Peyer's patch (tissue), 4 donors: ENCODE results near the gene YJU2. TPM values are rescaled to one million over a fixed set of nuclear protein-coding genes. Genes with fewer than 3 reads are reported as not detected.

Source experiments
- DNase-seq, 3 donors: peaks; one replicate each; pipeline ENCODE4 v3.0.0-alpha.2; 2017 to 2019
- H3K27ac ChIP-seq, 4 donors: fragments of 200-600 bp; sonication (generic); one replicate each; pipeline ENCODE4 v1.5.1; 2016 to 2019
- H3K27me3 ChIP-seq, 2 donors: fragments of 200-600 bp; sonication (generic); one replicate each; pipeline ENCODE4 v1.5.1; 2019
- H3K36me3 ChIP-seq, 3 donors: fragments of 200-600 bp; sonication (generic); one replicate each; pipeline ENCODE4 v1.5.1; 2016 to 2019
- H3K4me1 ChIP-seq, 4 donors: fragments of 200-600 bp; sonication (generic); one replicate each; pipeline ENCODE4 v1.5.1; 2016 to 2019
- H3K4me3 ChIP-seq, 4 donors: fragments of 200-600 bp; sonication (generic); 1 replicate in 3 of 4; 2 replicates in 1 of 4; pipeline ENCODE4 v1.5.1; 2016 to 2019; ENCODE audit warnings: mild to moderate bottlenecking in 1 of 4
- H3K9me3 ChIP-seq, 4 donors: fragments of 200-600 bp; sonication (generic); one replicate each; pipeline ENCODE4 v1.5.1; 2016 to 2019; ENCODE audit warnings: mild to moderate bottlenecking in 1 of 4
- POLR2A ChIP-seq, 2 donors: fragments of 450-650 bp; IDR thresholded peaks; one replicate each; pipeline ENCODE4 v1.5.1; 2017; ENCODE audit warnings: antibody characterized with exemption in 2 of 2, mild to moderate bottlenecking in 2 of 2, moderate library complexity in 2 of 2
- total RNA-seq, 4 donors: library from RNA; depleted of rRNA; stranded (reverse); fragments of >200 nt; gene quantifications; one replicate each; pipeline ENCODE4 v1.1.0, GENCODE V29; 2016
- TF ChIP-seq, protein P1 (sequence below), 6 experiments: fragments of 450-650 bp in 4 of 6; fragments of 200-600 bp in 2 of 6; sonication (generic) in 1 of 6; IDR thresholded peaks; one replicate each; pipeline ENCODE4 v1.5.1; 2017 to 2019; ENCODE audit warnings: antibody characterized with exemption in 6 of 6, mild to moderate bottlenecking in 3 of 6, moderate library complexity in 1 of 6

YJU2 gene
- total RNA-seq, 4 donors from 2014 or later, result 8.9 to 33.8 (median 24.1) TPM

DNA sequence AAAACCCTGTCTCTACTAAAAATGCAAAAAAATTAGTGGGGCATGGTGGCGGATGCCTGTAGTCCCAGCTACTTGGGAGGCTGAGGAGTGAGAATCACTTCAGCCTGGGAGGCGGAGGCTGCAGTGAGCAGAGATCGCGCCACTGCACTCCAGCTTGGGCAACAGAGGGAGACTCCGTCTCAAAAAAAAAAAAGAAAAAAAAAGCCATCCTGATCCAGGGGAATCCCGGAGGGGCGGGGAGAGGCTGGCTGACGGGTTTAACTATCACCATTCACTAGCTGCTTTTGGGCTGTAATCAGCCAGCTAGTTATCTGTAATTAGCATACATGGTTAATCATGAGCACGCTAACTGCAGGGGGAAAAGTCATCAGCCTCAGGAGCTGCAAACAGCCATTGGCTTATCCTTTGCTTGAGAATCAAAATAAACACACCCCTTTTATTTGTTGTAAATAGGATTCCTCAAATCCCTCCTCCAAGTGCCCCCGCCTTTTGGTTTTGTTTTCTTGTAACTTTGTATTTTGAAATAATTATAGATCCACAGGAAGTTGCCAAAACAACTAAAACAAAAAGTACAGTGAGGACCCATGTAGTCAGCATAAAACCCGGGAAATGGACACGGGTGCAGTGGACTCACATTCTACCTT, 67.1 kb downstream of the YJU2 start:
- H3K4me3 ChIP-seq, result no peak overlapping the region
- no peak for DNase-seq
- H3K27me3 ChIP-seq, result no peaks in the 10 kb centered on the region
- H3K36me3 ChIP-seq, result no peaks in the 10 kb centered on the region
- no peak overlapping the region for H3K27ac ChIP-seq
- no peaks in the 10 kb centered on the region for H3K9me3 ChIP-seq
- no peak for TF ChIP-seq POLR2A (IDR thresholded peaks at IDR 0.05)
- TF ChIP-seq, protein P1, sequence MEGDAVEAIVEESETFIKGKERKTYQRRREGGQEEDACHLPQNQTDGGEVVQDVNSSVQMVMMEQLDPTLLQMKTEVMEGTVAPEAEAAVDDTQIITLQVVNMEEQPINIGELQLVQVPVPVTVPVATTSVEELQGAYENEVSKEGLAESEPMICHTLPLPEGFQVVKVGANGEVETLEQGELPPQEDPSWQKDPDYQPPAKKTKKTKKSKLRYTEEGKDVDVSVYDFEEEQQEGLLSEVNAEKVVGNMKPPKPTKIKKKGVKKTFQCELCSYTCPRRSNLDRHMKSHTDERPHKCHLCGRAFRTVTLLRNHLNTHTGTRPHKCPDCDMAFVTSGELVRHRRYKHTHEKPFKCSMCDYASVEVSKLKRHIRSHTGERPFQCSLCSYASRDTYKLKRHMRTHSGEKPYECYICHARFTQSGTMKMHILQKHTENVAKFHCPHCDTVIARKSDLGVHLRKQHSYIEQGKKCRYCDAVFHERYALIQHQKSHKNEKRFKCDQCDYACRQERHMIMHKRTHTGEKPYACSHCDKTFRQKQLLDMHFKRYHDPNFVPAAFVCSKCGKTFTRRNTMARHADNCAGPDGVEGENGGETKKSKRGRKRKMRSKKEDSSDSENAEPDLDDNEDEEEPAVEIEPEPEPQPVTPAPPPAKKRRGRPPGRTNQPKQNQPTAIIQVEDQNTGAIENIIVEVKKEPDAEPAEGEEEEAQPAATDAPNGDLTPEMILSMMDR (IDR thresholded peaks at IDR 0.05), result no peak
- H3K4me1 ChIP-seq, result no peaks in the 10 kb centered on the region

DNA sequence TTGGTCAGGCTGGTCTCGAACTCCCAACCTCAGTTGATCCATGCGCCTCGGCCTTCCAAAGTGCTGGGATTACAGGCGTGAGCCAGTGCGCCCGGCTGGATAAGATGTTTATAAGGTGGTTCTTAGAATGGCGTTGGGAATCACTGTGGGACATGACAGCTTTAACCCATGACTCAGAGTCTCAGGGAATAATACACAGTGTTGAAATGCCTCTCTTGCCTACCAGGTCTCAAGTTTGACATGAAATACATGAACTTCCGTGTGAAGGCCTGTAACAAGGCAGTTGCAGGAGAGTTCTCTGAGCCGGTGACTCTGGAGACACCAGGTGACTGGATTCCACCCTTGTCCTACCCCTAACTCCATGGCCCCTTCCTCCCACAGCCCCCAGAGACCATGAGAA, 70.1 kb downstream of the YJU2 start:
- no peak for DNase-seq
- H3K27ac ChIP-seq, result no peak overlapping the region
- TF ChIP-seq POLR2A (IDR thresholded peaks at IDR 0.05), result no peak
- TF ChIP-seq, protein P1 (IDR thresholded peaks at IDR 0.05), result no peak
- no peaks in the 10 kb centered on the region for H3K36me3 ChIP-seq
- H3K4me1 ChIP-seq, result no peaks in the 10 kb centered on the region
- H3K4me3 ChIP-seq, result no peak overlapping the region
- no peaks in the 10 kb centered on the region for H3K27me3 ChIP-seq
- peaks cover 0 to under 1% (median 0%) of the 10 kb centered on the region in 4 donors for H3K9me3 ChIP-seq

DNA sequence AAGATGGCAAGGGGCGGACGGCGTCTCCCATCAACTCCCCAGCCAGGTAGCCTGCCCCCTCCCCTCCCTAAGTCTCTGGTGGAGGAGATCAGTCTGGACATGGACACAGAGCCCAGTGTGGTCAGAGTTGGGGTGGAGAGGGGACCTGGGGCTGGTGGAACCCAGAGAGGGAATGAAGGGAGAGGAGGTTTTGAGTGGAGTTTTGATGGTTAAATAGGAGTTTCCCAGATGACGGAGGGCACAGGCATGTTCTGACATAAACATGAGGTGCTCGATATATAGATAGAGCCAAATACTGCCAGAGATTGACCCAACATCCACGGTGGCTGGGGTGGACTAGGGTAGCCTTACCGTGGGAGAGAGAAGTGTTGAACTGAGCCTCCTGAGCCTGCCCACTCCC, 71.6 kb downstream of the YJU2 start:
- no peaks in the 10 kb centered on the region for H3K36me3 ChIP-seq
- no peaks in the 10 kb centered on the region for H3K27me3 ChIP-seq
- peaks cover 0 to 5% (median 0%) of the 10 kb centered on the region in 4 donors for H3K9me3 ChIP-seq
- TF ChIP-seq, protein P1 (IDR thresholded peaks at IDR 0.05), result no peak
- no peak for TF ChIP-seq POLR2A (IDR thresholded peaks at IDR 0.05)
- DNase-seq, result no peak
- no peak overlapping the region for H3K27ac ChIP-seq
- H3K4me1 ChIP-seq, result no peaks in the 10 kb centered on the region
- no peak overlapping the region for H3K4me3 ChIP-seq

Other genes starting within 250 kb of the YJU2 start
- 10 to 100 TPM; 15.9 to 47.9 (median 24.2) TPM for gene PIAS4, start 239.3 kb upstream of the YJU2 start, total RNA-seq
- gene ZBTB7A, start 180.2 kb upstream of the YJU2 start, total RNA-seq, result 100 to 1,000 TPM in 2 of 4 donors, 10 to 100 TPM in 2; 74.3 to 149 (median 96.1) TPM
- 100 to 1,000 TPM; 168 to 283 (median 220) TPM for gene MAP2K2, start 123.0 kb upstream of the YJU2 start, total RNA-seq
- gene CREB3L3, start 93.4 kb upstream of the YJU2 start, total RNA-seq, result 100 to 1,000 TPM in 3 of 4 donors, 10 to 100 TPM in 1; 45.4 to 528 (median 270) TPM
- gene SIRT6, start 64.5 kb upstream of the YJU2 start, total RNA-seq, result 100 to 1,000 TPM in 1 of 4 donors, 10 to 100 TPM in 3; 55.3 to 115 (median 84.9) TPM
- 1 to 10 TPM in 3 of 4 donors, under 1 TPM in 1; 0.83 to 3.9 (median 1.6) TPM for gene ANKRD24, start 64.4 kb upstream of the YJU2 start, total RNA-seq
- gene EBI3, start 17.6 kb upstream of the YJU2 start, total RNA-seq, result 10 to 100 TPM in 1 of 4 donors, 1 to 10 TPM in 2, not detected in 1; 1.4 to 12.4 (median 1.9) TPM
- 10 to 100 TPM in 3 of 4 donors, not detected in 1; 21.3 to 27.7 (median 21.9) TPM for gene SHD, start 32.2 kb downstream of the YJU2 start, total RNA-seq
- 1 to 10 TPM; 2.2 to 6.1 (median 3.8) TPM for gene TMIGD2, start 55.3 kb downstream of the YJU2 start, total RNA-seq
- 1 to 10 TPM in 3 of 4 donors, not detected in 1; 1.0 to 8.4 (median 1.4) TPM for gene FSD1, start 57.5 kb downstream of the YJU2 start, total RNA-seq
- 100 to 1,000 TPM in 3 of 4 donors, 10 to 100 TPM in 1; 90.8 to 227 (median 134) TPM for gene STAP2, start 91.7 kb downstream of the YJU2 start, total RNA-seq
- 10 to 100 TPM in 3 of 4 donors, 1 to 10 TPM in 1; 8.3 to 26.1 (median 20.8) TPM for gene MPND, start 96.5 kb downstream of the YJU2 start, total RNA-seq
- 100 to 1,000 TPM in 1 of 4 donors, 10 to 100 TPM in 3; 69.3 to 102 (median 73.9) TPM for gene SH3GL1, start 153.5 kb downstream of the YJU2 start, total RNA-seq
- gene CHAF1A, start 155.6 kb downstream of the YJU2 start, total RNA-seq, result 10 to 100 TPM in 3 of 4 donors, 1 to 10 TPM in 1; 7.5 to 66.8 (median 14.4) TPM
- 100 to 1,000 TPM in 3 of 4 donors, 10 to 100 TPM in 1; 94.9 to 178 (median 163) TPM for gene UBXN6, start 210.7 kb downstream of the YJU2 start, total RNA-seq
- 10 to 100 TPM; 20.5 to 73.4 (median 28.6) TPM for gene HDGFL2, start 225.2 kb downstream of the YJU2 start, total RNA-seq